ENCODE data around the gene MTRF1.

MTRF1 gene

GRCh38 chr13:41274881-41275280, 11.5 kb upstream of the MTRF1 start:
- no peak overlapping the region for H3K27ac ChIP-seq
- TF ChIP-seq, protein P1, sequence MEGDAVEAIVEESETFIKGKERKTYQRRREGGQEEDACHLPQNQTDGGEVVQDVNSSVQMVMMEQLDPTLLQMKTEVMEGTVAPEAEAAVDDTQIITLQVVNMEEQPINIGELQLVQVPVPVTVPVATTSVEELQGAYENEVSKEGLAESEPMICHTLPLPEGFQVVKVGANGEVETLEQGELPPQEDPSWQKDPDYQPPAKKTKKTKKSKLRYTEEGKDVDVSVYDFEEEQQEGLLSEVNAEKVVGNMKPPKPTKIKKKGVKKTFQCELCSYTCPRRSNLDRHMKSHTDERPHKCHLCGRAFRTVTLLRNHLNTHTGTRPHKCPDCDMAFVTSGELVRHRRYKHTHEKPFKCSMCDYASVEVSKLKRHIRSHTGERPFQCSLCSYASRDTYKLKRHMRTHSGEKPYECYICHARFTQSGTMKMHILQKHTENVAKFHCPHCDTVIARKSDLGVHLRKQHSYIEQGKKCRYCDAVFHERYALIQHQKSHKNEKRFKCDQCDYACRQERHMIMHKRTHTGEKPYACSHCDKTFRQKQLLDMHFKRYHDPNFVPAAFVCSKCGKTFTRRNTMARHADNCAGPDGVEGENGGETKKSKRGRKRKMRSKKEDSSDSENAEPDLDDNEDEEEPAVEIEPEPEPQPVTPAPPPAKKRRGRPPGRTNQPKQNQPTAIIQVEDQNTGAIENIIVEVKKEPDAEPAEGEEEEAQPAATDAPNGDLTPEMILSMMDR (conservative IDR thresholded peaks at IDR 0.05) = no peak

DNA sequence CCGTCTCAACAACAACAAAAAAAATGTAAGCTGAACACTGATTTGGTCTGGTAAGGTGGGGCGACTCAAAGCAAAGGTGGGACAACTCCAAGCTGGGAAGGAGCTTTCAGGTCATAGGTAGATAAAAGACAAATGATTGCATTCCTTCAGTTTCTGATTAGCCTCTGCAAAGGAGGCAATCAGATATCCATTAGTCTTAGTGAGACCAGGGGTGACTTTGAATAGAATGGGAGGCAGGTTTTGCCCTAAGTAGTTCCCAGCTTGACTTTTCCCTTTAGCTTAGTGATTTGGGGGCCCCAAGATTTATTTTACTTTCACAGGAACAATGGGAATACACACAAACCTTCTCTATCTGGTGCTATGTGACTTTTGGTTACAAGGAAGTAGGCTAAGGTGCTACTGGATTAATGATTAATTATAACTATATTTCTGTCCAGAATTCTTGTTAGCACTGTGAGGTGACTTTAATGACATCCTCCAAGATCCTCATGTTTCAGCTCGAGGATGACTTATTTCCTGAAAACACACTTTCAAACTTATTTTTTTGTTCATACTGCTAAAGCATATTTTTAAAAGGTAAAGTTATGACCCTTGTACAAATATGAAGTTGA, 10.6 kb upstream of the MTRF1 start:
- TF ChIP-seq, protein P1 (conservative IDR thresholded peaks at IDR 0.05) = no peak

DNA sequence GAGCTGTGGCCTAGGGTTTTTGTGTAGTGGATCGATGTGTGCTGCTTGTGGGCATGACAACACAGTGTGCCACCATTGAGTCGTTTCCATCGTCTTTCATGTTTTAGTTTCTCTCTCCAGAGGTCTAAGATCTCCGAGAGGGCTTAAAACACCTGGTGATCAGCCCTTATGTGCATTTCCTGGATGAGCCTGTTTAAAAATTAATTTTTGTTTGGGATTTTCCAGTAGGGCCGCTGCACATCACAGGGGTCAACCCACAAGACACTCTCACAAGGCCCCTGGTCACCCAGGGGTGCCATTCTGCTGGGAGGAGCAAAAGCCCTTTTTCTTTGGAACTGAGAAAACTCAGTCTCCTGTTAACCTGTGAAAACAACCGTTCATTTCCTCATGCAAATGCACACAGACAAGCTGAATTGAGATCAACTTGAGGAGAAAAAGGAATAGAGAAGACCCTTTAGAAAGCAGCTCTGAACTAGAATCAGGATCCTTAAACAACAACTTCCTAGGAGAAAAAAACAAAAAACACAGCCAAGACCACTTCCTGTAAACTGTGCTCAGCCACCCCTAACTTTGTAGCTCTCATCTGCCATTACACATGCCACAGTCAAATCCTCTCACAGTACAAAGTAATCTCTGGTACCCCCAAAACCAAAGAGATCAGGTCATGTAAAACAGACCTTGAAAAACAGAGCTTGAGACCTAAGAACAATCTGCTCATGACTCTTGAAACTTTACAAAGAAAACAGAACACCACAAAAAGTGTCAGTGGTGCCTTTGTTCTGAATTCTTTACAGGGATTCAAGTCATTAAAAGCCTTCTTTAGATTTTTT, 8.3 kb upstream of the MTRF1 start:
- TF ChIP-seq, protein P1 (conservative IDR thresholded peaks at IDR 0.05) = no peak
- H3K27ac ChIP-seq = no peak overlapping the region

More for the DNA sequence above, 10.6 kb upstream of the MTRF1 start:
- peak overlapping the region; percentile 44 for H3K27ac ChIP-seq

GRCh38 chr13:41268764-41269163, 5.4 kb upstream of the MTRF1 start:
- H3K27ac ChIP-seq = no peak overlapping the region
- TF ChIP-seq, protein P1 (conservative IDR thresholded peaks at IDR 0.05) = no peak

GRCh38 chr13:41267106-41267505, 3.7 kb upstream of the MTRF1 start:
- H3K27ac ChIP-seq = no peak overlapping the region
- TF ChIP-seq, protein P1 (conservative IDR thresholded peaks at IDR 0.05) = no peak

- no peak overlapping the region for H3K27ac ChIP-seq
Observed at GRCh38 chr13:41259875-41260501, 3.4 kb downstream of the MTRF1 start.

DNA sequence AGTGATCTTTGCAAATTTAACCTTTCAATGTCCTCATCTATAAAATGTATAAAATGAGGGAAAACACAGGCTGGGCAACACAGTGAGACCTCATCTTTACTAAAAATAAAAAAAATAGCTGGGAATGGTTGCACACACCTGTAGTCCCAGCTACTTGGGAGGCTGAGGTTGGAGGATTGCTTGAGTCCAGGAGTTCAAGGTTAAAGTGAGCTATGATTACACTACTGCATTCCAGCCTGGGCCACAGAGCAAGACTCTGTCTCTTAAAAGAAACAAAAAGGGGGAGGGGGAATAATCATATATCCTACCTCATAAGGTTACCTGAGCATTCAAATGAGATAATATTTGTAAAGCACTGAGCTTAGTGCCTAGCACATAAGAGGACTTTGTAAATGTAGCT, 5.8 kb downstream of the MTRF1 start:
- no peak overlapping the region for H3K27ac ChIP-seq
- TF ChIP-seq, protein P1 (conservative IDR thresholded peaks at IDR 0.05) = no peak

More at GRCh38 chr13:41259875-41260501, 3.4 kb downstream of the MTRF1 start:
- TF ChIP-seq, protein P1 (conservative IDR thresholded peaks at IDR 0.05) = no peak

Data from VCaP (cell line).